NCI-H2196 (cell line): Measurements from ENCODE around the gene CEP295NL.
"Not testable (repeated sequence)": the region's sequence is repeated elsewhere in the genome, so short reads cannot be mapped to it uniquely, and the experiment has no call there.

Experiments
- DNase-seq: peaks from one replicate; lab custom pipeline; 2025; ENCODE audit not compliant: unreplicated experiment; lab: John Stamatoyannopoulos, UW

Gene CEP295NL

GRCh38 chr17:78873519-78874340 is 29.3 kb downstream of the CEP295NL start:
- peak; percentile 94 for DNase-seq

GRCh38 chr17:78872486-78872885 is 30.5 kb downstream of the CEP295NL start:
- peak; percentile 66 for DNase-seq

GRCh38 chr17:78870621-78871020 is 32.4 kb downstream of the CEP295NL start:
- no peak for DNase-seq

GRCh38 chr17:78868391-78868790 is 34.6 kb downstream of the CEP295NL start:
- no peak for DNase-seq

- not testable (repeated sequence) for DNase-seq
Measured at GRCh38 chr17:78867046-78867445, 36.0 kb downstream of the CEP295NL start.

- DNase-seq: peak; percentile 92
Measured at GRCh38 chr17:78865682-78866390, 37.2 kb downstream of the CEP295NL start.

GRCh38 chr17:78864117-78864516 is 38.9 kb downstream of the CEP295NL start:
- DNase-seq: no peak

GRCh38 chr17:78862073-78863023 is 40.7 kb downstream of the CEP295NL start:
- DNase-seq: peak; percentile 90

GRCh38 chr17:78861229-78861628 is 41.8 kb downstream of the CEP295NL start:
- DNase-seq: no peak

- no peak for DNase-seq
Measured at GRCh38 chr17:78859051-78859450, 44.0 kb downstream of the CEP295NL start.

- no peak for DNase-seq
Measured at GRCh38 chr17:78857266-78857665, 45.7 kb downstream of the CEP295NL start.

- DNase-seq: no peak
Measured at GRCh38 chr17:78855561-78856165, 47.3 kb downstream of the CEP295NL start.

GRCh38 chr17:78854508-78854907 is 48.5 kb downstream of the CEP295NL start:
- DNase-seq: no peak

GRCh38 chr17:78853926-78854394 is 49.0 kb downstream of the CEP295NL start:
- DNase-seq: no peak

GRCh38 chr17:78852709-78853121 is 50.3 kb downstream of the CEP295NL start:
- DNase-seq: no peak

- no peak for DNase-seq
Measured at GRCh38 chr17:78849026-78849425, 54.0 kb downstream of the CEP295NL start.

- no peak for DNase-seq
Measured at GRCh38 chr17:78847052-78847451, 55.9 kb downstream of the CEP295NL start.

GRCh38 chr17:78844301-78845005 is 58.5 kb downstream of the CEP295NL start:
- no peak for DNase-seq

GRCh38 chr17:78842881-78843565 is 60.0 kb downstream of the CEP295NL start:
- DNase-seq: peak; percentile 72
